GM18520 (cell line): Measurements from ENCODE around the gene KCNN2.

Experiments
- ATAC-seq: cut with Tn5 transposase; IDR thresholded peaks from one replicate; pipeline ENCODE4 v1.9.1; 2021; ENCODE audit not compliant: unreplicated experiment

The KCNN2 gene

GRCh38 chr5:114362197-114362976 is 517 bp downstream of the KCNN2 start:
- ATAC-seq, result no peak

GRCh38 chr5:114362977-114363761 is 1.3 kb downstream of the KCNN2 start:
- no peak for ATAC-seq

- ATAC-seq, result no peak
Observed at GRCh38 chr5:114363837-114364236, 2.0 kb downstream of the KCNN2 start.

- no peak for ATAC-seq
Observed at GRCh38 chr5:114367029-114367428, 5.2 kb downstream of the KCNN2 start.

GRCh38 chr5:114369680-114370417 is 8.0 kb downstream of the KCNN2 start:
- no peak for ATAC-seq

- ATAC-seq, result no peak
Observed at GRCh38 chr5:114377050-114377844, 15.4 kb downstream of the KCNN2 start.

GRCh38 chr5:114377946-114378345 is 16.1 kb downstream of the KCNN2 start:
- ATAC-seq, result no peak

GRCh38 chr5:114380721-114381120 is 18.9 kb downstream of the KCNN2 start:
- no peak for ATAC-seq

GRCh38 chr5:114387433-114387832 is 25.6 kb downstream of the KCNN2 start:
- ATAC-seq, result no peak

GRCh38 chr5:114390431-114390830 is 28.6 kb downstream of the KCNN2 start:
- ATAC-seq, result no peak

- no peak for ATAC-seq
Observed at GRCh38 chr5:114391321-114391720, 29.5 kb downstream of the KCNN2 start.

- no peak for ATAC-seq
Observed at GRCh38 chr5:114393159-114393558, 31.3 kb downstream of the KCNN2 start.

GRCh38 chr5:114402206-114402605 is 40.3 kb downstream of the KCNN2 start:
- no peak for ATAC-seq

GRCh38 chr5:114407783-114408182 is 45.9 kb downstream of the KCNN2 start:
- ATAC-seq, result no peak

- ATAC-seq, result no peak
Observed at GRCh38 chr5:114408847-114409246, 47.0 kb downstream of the KCNN2 start.

- ATAC-seq, result no peak
Observed at GRCh38 chr5:114411380-114411931, 49.6 kb downstream of the KCNN2 start.

GRCh38 chr5:114412510-114413171 is 50.8 kb downstream of the KCNN2 start:
- no peak for ATAC-seq

- ATAC-seq, result no peak
Observed at GRCh38 chr5:114415760-114416159, 53.9 kb downstream of the KCNN2 start.

GRCh38 chr5:114416254-114416653 is 54.4 kb downstream of the KCNN2 start:
- no peak for ATAC-seq

- no peak for ATAC-seq
Observed at GRCh38 chr5:114417519-114417918, 55.6 kb downstream of the KCNN2 start.
